WTC11 (cell line): ENCODE results near the gene LHFPL6.

Experiments used
- USF2 ChIP-seq: sonication (generic); formaldehyde crosslinking; IDR thresholded peaks from 2 replicates; pipeline ENCODE4 v1.8.1; 2023; ENCODE audit warnings: mild to moderate bottlenecking, missing genetic modification reagents, moderate library complexity
- ZBTB21 ChIP-seq: sonication (generic); formaldehyde crosslinking; IDR thresholded peaks from 2 replicates; pipeline ENCODE4 v1.8.1; 2023; ENCODE audit warnings: mild to moderate bottlenecking, missing genetic modification reagents, borderline replicate concordance

- TF ChIP-seq USF2 (CRISPR knock-in tag) (no peak), ZBTB21 (CRISPR knock-in tag) (no peak)
Observed at GRCh38 chr13:39312596-39312995, 290.4 kb downstream of the LHFPL6 start.
